ENCODE measurements around the gene MIA2.
"Not testable (repeated sequence)": the region's sequence is repeated elsewhere in the genome, so short reads cannot be mapped to it uniquely, and the experiment has no call there.

The MIA2 gene

GRCh38 chr14:39240769-39241168, 7.1 kb downstream of the MIA2 start:
- no peak for FAIRE-seq

DNA sequence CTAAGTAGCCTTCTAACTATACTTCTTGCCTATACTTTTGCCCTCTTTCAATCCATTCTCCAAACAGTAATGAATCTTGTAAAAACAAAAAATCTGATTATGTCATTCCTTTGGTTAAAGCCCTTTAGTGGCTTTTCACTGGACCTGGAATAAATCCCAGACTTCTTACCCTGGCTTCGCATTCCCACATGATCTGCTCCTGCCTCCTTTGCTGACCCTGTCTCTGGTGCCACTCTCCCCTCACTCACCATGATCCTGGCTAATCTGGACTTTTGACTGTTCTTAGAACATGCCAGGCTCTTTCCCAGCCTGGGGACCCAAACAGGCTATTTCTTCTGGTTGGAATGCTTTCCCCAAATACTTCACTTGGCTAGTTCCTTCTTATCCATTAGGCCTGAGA, 7.9 kb downstream of the MIA2 start:
- FAIRE-seq (no peak), DNase-seq (ENCODE audit: insufficient read length) (no peak)
- no peak for TF ChIP-seq TAF1 (IDR thresholded peaks at IDR 0.05; ENCODE audit: borderline replicate concordance, low read depth, low read length)
- no peak for TF ChIP-seq POLR2A (IDR thresholded peaks at IDR 0.05; ENCODE audit: low read depth, low read length)
- no peak for TF ChIP-seq POLR2AphosphoS5 (IDR thresholded peaks at IDR 0.05; ENCODE audit: low read depth, low read length)

More at GRCh38 chr14:39240769-39241168, 7.1 kb downstream of the MIA2 start:
- no peak for DNase-seq (ENCODE audit: insufficient read length)
- no peak for TF ChIP-seq TAF1 (IDR thresholded peaks at IDR 0.05; ENCODE audit: borderline replicate concordance, low read depth, low read length)
- TF ChIP-seq POLR2A (IDR thresholded peaks at IDR 0.05; ENCODE audit: low read depth, low read length): no peak
- TF ChIP-seq POLR2AphosphoS5 (IDR thresholded peaks at IDR 0.05; ENCODE audit: low read depth, low read length): no peak

DNA sequence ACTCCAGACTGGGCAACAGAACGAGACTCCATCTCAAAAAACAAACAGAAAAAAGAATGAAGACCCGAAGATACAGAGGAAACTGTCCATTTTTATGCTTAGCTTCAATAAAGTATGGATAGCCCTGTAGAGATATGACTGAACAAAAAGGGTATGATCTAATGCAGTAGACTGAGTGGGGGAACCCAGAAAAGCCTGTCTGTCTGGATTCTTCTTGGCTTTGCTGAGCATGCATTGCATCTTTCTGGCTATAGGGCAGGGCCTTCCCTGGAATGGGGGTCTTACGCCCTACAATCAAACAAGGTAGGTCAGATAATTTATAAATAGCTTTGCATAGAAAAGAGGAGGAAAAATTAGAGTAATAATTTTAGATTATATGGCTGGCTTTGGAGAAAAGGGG, 10.1 kb downstream of the MIA2 start:
- TF ChIP-seq TAF1 (IDR thresholded peaks at IDR 0.05; ENCODE audit: borderline replicate concordance, low read depth, low read length) (no peak), POLR2A (IDR thresholded peaks at IDR 0.05; ENCODE audit: low read depth, low read length) (no peak), POLR2AphosphoS5 (IDR thresholded peaks at IDR 0.05; ENCODE audit: low read depth, low read length) (no peak)
- no peak for FAIRE-seq
- DNase-seq (ENCODE audit: insufficient read length): no peak

GRCh38 chr14:39246618-39247017, 12.9 kb downstream of the MIA2 start:
- no peak for FAIRE-seq
- TF ChIP-seq POLR2AphosphoS5 (IDR thresholded peaks at IDR 0.05; ENCODE audit: low read depth, low read length): no peak
- TF ChIP-seq POLR2A (IDR thresholded peaks at IDR 0.05; ENCODE audit: low read depth, low read length): no peak
- TF ChIP-seq TAF1 (IDR thresholded peaks at IDR 0.05; ENCODE audit: borderline replicate concordance, low read depth, low read length): no peak

DNA sequence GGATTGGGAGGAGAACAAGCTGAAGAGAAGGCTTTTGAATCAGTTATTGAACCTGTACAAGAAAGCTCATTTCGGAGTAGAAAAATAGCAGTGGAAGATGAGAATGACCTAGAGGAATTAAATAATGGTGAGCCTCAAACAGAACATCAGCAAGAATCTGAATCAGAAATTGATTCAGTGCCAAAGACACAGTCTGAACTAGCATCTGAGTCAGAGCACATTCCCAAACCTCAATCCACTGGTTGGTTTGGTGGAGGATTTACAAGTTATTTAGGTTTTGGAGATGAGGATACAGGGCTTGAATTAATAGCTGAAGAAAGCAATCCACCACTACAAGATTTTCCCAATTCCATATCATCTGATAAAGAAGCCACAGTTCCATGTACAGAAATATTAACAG, 13.5 kb downstream of the MIA2 start:
- FAIRE-seq: no peak
- TF ChIP-seq POLR2AphosphoS5 (IDR thresholded peaks at IDR 0.05; ENCODE audit: low read depth, low read length): no peak
- TF ChIP-seq POLR2A (IDR thresholded peaks at IDR 0.05; ENCODE audit: low read depth, low read length): no peak
- TF ChIP-seq TAF1 (IDR thresholded peaks at IDR 0.05; ENCODE audit: borderline replicate concordance, low read depth, low read length): no peak
- no peak for DNase-seq (ENCODE audit: insufficient read length)

More at GRCh38 chr14:39246618-39247017, 12.9 kb downstream of the MIA2 start:
- no peak for DNase-seq (ENCODE audit: insufficient read length)

DNA sequence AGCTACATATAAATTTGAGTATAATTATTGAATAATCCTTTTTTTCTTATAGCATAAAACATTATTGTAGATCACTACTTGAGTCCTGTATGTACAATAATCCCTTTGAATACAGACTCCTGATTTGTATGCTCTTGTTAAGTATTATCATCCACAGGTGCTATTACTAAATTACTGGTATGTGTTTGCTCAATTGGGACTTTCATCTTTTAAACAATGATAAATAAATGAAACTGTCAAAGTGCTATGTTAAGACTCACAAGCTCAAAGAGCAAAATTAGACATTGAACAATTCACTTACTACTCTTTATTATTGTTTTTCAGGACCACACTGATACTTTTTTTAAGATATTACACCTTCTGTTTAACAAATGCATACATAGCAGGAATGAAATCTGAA, 17.8 kb downstream of the MIA2 start:
- DNase-seq (ENCODE audit: insufficient read length) (no peak), FAIRE-seq (no peak)
- TF ChIP-seq TAF1 (IDR thresholded peaks at IDR 0.05; ENCODE audit: borderline replicate concordance, low read depth, low read length) (no peak), POLR2A (IDR thresholded peaks at IDR 0.05; ENCODE audit: low read depth, low read length) (no peak), POLR2AphosphoS5 (IDR thresholded peaks at IDR 0.05; ENCODE audit: low read depth, low read length) (no peak)

GRCh38 chr14:39257388-39257787, 23.7 kb downstream of the MIA2 start:
- DNase-seq (ENCODE audit: insufficient read length); FAIRE-seq: not testable (repeated sequence)

- FAIRE-seq (no peak), DNase-seq (ENCODE audit: insufficient read length) (no peak)
- no peak for TF ChIP-seq POLR2A (IDR thresholded peaks at IDR 0.05; ENCODE audit: low read depth, low read length)
- no peak for TF ChIP-seq TAF1 (IDR thresholded peaks at IDR 0.05; ENCODE audit: borderline replicate concordance, low read depth, low read length)
- no peak for TF ChIP-seq POLR2AphosphoS5 (IDR thresholded peaks at IDR 0.05; ENCODE audit: low read depth, low read length)
Observed at GRCh38 chr14:39258782-39259545, 25.2 kb downstream of the MIA2 start.

GRCh38 chr14:39260161-39260560, 26.4 kb downstream of the MIA2 start:
- not testable (repeated sequence) for DNase-seq (ENCODE audit: insufficient read length); FAIRE-seq

GRCh38 chr14:39262214-39262613, 28.5 kb downstream of the MIA2 start:
- not testable (repeated sequence) for DNase-seq (ENCODE audit: insufficient read length); FAIRE-seq

DNA sequence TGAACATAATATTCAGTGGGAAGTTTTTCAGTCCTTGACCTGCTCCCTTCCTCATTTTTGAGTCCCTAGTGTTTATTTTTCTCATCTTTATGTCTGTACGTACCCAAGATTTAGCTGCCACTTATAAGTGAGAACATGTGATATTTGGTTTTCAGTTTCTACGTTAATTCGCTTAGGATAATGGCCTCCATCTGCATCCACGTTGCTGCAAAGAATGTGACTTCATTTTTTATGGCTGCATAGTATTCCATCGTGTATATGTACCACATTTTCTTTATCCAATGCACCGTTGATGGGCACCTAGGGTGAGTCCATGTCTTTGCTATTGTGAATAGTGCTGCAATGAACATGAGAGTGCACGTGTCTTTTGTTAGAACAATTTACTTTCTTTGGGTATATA, 30.3 kb downstream of the MIA2 start:
- TF ChIP-seq POLR2AphosphoS5 (IDR thresholded peaks at IDR 0.05; ENCODE audit: low read depth, low read length): no peak
- TF ChIP-seq TAF1 (IDR thresholded peaks at IDR 0.05; ENCODE audit: borderline replicate concordance, low read depth, low read length): no peak
- TF ChIP-seq POLR2A (IDR thresholded peaks at IDR 0.05; ENCODE audit: low read depth, low read length): no peak
- FAIRE-seq: no peak
- no peak for DNase-seq (ENCODE audit: insufficient read length)

- TF ChIP-seq TAF1 (IDR thresholded peaks at IDR 0.05; ENCODE audit: borderline replicate concordance, low read depth, low read length) (no peak), POLR2A (IDR thresholded peaks at IDR 0.05; ENCODE audit: low read depth, low read length) (no peak), POLR2AphosphoS5 (IDR thresholded peaks at IDR 0.05; ENCODE audit: low read depth, low read length) (no peak)
- FAIRE-seq: no peak
- DNase-seq (ENCODE audit: insufficient read length): no peak
Observed at GRCh38 chr14:39264558-39264957, 30.8 kb downstream of the MIA2 start.

DNA sequence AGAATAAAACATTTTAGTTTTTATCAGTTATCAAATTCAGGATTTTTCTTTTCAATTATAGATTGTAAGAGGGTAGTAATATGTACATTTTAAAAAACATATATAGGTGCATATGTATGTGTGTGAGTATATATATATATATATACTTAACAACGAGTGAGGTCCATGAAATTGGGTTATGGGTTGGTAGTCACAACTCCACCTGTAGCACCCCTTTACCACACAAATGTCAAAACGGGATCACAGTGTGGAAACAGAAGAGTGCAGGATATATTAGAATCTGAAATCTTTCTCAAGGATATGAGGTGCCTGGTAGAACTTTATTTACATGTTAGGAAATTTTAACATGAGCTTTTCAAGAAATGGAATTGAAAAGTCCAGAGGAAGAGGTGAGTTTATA, 31.3 kb downstream of the MIA2 start:
- FAIRE-seq: no peak
- no peak for TF ChIP-seq TAF1 (IDR thresholded peaks at IDR 0.05; ENCODE audit: borderline replicate concordance, low read depth, low read length)
- no peak for TF ChIP-seq POLR2A (IDR thresholded peaks at IDR 0.05; ENCODE audit: low read depth, low read length)
- no peak for TF ChIP-seq POLR2AphosphoS5 (IDR thresholded peaks at IDR 0.05; ENCODE audit: low read depth, low read length)
- DNase-seq (ENCODE audit: insufficient read length): no peak

All from GM12892 (cell line).